Transverse colon (tissue), 3 donors: ENCODE data around the gene SCAPER.
"Not testable (repeated sequence)": the region's sequence is repeated elsewhere in the genome, so short reads cannot be mapped to it uniquely, and the experiment has no call there.

ENCODE experiments used
- EP300 ChIP-seq: sonication (generic); formaldehyde crosslinking; IDR thresholded peaks from one replicate; pipeline ENCODE4 v1.6.1; 2017; ENCODE audit warnings: antibody characterized with exemption, low read depth
- POLR2AphosphoS5 ChIP-seq, 3 donors: sonication (generic); formaldehyde crosslinking; IDR thresholded peaks; one replicate each; pipeline ENCODE4 v1.6.1; 2016; ENCODE audit warnings: antibody characterized with exemption in 3 of 3

- not testable (repeated sequence) for TF ChIP-seq POLR2AphosphoS5 (IDR thresholded peaks at IDR 0.05); EP300
Observed at GRCh38 chr15:76430711-76431110, 474.4 kb downstream of the SCAPER start.
